ENCODE data around the gene NSF.

GRCh38 chr17:46758614-46759013 lies 168.1 kb downstream of the NSF start:
- TF ChIP-seq CTCF (IDR thresholded peaks at IDR 0.05; ENCODE audit: low read depth, low read length, poor library complexity, severe bottlenecking) = no peak
- TF ChIP-seq EZH2phosphoT487 (IDR thresholded peaks at IDR 0.05; ENCODE audit: borderline replicate concordance, low read length) = no peak
